GM19351 (cell line): ENCODE results near the gene TGM3.
"Not testable (repeated sequence)": the region's sequence is repeated elsewhere in the genome, so short reads cannot be mapped to it uniquely, and the experiment has no call there.

Experiments used
- ATAC-seq: cut with Tn5 transposase; IDR thresholded peaks from one replicate; pipeline ENCODE4 v1.9.1; 2021; ENCODE audit warnings: mild to moderate bottlenecking, moderate library complexity; ENCODE audit not compliant: unreplicated experiment

Gene TGM3, protein sequence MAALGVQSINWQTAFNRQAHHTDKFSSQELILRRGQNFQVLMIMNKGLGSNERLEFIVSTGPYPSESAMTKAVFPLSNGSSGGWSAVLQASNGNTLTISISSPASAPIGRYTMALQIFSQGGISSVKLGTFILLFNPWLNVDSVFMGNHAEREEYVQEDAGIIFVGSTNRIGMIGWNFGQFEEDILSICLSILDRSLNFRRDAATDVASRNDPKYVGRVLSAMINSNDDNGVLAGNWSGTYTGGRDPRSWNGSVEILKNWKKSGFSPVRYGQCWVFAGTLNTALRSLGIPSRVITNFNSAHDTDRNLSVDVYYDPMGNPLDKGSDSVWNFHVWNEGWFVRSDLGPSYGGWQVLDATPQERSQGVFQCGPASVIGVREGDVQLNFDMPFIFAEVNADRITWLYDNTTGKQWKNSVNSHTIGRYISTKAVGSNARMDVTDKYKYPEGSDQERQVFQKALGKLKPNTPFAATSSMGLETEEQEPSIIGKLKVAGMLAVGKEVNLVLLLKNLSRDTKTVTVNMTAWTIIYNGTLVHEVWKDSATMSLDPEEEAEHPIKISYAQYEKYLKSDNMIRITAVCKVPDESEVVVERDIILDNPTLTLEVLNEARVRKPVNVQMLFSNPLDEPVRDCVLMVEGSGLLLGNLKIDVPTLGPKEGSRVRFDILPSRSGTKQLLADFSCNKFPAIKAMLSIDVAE

DNA sequence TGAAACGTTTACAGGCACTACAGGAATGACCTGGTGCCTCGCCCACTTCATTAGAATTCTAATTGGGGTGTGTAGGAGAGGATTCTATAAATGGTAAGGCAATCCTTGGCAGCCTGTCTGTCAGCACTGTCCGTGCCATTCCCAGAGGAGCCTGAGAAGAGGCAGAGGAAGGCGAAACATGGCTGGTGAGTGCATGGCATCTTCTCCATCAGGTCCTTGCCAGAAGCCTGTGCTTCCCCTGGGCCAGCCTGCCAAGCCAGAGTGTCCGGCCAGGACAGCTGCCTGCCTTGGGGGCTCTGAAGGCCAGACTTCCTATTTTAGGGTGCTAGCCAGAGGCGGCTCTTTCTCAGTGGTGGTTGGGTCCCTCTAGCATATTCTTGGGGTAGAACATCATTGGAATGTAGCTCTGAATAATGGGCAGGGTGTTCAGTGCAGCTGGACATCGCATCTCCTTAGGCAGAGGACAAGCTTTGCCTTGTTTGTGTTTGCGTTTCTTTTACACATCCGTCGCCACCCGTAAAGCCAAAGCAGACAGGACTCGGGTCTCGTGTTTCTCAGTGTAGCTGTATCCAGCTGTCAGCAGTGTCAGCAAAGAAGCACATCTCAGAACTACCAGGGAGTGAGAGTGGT lies at the start of gene TGM3:
Gene TGM3, plus strand, starts transcription at position 116 of the 630 bp plus-strand sequence. Its CDS starts 63 bp downstream, at position 179.
- ATAC-seq = no peak

DNA sequence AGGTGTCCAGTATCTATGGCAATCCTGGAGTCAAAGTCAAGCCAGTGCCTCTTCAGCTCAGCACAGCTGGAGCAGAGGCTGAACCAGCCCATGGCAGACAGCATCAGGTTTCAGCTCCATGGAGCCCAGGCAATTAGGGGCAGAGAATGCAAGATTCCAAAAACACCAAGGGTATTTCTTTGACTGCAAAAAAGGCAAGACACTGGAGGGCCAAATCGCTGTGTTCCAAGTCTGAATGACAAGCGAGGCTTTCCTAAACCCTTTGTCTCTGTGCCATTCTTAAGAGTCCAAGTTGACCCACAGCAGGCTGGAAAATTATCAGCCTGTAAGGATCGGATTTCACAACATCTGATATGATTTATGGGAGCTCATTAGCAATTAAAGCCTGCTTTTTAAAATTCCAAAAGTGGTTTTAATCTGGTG lies 49.7 kb upstream of the TGM3 start:
- ATAC-seq = no peak

DNA sequence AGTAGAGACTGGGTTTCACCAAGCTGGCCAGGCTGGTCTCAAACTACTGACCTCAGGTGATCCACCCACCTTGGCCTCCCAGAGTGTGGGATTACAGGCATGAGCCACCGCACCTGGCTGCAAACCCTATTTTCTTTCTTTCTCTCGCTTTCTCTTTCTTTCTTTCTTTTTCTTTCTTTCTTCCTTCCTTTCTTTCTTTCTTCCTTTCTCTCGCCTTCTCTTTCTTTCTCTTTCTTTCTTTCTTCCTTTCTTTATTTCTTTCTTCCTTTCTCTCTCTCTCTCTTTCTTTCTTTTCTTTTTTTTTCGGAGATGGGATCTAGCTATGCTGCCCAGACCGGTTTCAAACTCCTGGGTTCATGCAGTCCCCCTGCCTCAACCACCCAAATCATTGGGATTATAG lies 47.0 kb upstream of the TGM3 start:
- ATAC-seq = no peak

DNA sequence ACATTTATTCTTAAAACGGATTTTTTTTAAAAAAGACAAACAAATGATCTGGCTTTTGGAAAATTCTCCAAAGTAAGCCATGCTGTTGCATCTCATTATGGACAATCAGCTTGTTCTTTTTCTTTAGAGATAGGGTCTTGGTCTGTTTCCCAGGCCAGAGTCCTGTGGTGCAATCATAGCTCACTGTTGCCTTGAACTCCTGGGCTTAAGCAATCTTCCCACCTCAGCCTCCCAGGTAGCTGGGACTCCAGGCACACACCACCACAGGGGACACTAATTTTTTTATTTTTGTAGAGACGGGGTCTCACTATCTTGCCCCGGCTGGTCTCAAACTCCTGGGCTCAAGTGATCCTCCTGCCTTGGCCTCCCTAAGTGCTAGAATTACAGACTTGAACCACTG lies 45.9 kb upstream of the TGM3 start:
- no peak for ATAC-seq

DNA sequence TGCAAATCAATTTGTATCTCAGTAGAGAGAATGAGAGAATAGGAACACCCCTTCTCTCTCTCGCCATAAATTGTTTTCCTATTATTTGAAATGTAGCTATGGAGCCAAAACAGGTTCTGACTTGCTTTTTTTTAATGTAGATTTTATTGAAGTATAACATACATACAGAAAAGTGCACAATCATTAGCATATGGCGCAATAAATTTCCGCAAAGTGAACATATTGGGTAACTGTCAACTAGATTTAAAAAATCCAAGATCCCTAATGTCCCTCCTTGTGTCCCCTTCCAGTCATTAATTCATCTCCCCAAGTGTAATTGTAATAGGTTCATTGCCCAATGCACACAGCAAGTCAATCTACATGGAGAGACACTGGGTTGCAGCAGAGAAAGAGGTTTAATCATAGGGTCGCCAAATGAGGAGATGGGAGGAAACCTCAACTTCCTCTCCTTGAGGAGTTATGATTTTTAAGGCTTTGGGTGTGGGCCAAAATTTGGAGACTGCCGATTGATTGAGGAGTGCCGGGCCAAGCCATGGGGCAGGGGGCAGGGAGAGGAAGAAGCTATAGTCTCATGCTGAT lies 43.3 kb upstream of the TGM3 start:
- ATAC-seq = no peak

DNA sequence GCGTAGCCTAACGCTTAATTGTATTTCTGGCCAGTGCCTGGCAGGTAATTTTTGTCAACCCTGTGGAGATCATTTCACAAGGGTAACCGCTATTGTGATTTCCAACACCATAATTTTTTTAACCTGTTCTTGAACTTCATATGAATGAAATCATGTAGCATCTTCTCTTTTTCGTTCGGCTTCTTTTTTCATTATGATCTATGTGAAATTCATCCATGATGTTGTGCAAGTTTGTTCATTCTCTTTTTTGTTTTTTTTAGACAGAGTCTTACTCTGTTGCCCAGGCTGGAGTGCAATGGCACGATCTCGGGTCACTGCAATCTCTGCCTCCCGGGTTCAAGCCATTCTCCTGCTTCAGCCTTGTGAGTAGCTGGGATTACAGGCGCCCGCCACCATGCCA lies 42.5 kb upstream of the TGM3 start:
- no peak for ATAC-seq

DNA sequence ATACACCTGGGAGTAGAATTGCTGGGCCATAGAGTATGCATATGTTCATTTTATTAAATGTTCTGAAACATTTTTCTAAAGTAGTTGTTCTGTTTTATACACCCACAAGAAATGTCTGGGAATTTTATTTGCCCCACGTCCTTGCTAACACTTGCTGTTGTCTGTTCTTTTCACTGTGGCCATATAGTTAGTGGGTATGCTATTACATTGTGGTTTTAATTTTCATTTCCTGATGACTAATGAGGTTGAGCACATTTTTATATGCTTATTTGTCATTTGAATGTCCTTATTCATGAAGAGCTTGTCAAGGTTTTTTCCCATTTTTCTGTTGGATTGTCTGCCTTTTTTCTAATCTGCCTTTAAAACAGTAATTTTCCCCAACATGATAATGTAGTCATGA lies 41.5 kb upstream of the TGM3 start:
- ATAC-seq = no peak

DNA sequence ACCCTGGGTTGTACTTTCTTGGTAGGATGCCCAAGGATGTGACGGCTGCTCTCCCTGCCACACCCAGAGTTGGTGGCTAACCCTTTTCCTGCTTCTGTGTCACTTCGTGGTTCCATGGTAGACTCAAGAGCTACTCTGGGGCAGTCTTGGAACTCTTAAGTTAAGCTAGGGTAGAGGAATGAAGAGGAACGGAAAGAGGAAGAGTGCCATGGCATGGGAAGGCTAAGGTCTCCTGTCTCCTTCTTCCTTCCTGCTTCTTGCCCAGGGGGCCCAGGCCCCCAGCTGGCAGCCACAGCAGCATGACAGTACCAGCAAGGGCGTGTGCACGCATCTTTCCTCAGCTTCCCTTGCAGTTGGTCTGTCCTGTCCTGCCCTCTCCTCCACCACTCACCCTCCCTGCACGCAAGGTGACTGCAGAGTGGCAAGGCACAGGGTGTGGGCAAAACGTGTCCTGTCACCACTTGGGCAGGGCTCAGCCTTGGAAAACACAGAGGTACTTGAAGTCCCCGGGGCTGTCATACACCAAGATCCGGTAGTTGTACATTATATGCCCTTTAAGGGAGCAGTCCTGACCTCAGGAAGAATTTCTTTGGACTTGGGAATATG lies 39.8 kb upstream of the TGM3 start:
- no peak for ATAC-seq

DNA sequence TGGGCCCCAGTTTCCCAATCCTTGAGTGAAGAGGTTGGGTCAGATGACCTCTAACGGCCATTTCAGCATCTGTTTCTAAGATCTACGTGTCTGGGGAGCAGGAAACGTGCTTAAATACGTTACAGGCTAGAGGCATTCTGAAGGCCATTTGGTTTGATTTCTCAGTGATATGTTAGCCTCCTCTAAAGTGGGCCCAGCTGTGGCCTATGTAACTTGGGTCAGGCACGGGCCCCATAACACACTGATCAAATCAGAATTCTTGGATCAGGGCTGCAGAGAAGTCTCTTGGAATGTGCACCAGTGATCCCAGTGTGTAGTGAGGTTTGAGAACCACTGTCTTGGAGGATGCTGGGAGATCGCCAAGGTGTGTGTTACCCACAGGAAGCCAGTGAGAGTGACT lies 36.1 kb upstream of the TGM3 start:
- no peak for ATAC-seq

DNA sequence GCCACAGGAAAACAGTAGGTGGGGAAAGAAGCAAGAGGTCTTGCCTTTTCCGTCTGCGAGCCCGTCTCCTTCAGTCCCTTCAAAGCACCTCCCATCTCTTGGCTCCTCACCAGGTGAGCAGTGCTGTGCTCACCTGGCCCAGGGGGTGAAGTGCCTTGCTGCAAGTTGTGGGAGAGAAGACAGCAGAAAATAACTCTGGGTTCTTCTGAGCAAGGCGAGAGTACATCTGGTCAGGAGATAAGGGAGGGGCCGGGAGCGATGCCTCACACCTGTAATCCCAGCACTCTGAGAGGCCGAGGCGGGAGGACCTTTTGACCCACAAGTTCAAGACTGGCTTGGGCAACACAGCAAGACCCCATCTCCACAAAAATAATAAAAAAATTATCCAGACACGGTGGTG lies 35.6 kb upstream of the TGM3 start:
- no peak for ATAC-seq

DNA sequence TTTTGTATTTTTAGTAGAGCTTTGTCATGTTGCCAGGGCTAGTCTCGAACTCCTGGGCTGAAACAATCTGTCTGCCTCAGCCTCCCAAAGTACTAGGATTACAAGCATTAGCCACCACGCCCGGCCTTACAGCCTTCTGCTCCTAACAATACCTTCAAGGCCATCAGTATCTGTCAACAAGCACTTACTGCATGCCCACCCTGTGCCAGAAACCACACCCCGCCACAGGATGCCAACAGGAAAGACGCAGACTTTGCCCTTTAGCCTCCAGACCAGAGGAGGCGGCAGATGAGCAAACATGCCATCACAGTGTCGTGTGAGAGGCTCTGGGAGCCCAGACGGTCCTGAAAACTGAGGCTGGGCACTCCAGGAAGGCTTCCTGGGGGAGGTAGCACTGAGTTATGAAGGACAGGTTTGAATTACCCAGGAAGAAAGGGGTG lies 34.7 kb upstream of the TGM3 start:
- ATAC-seq = no peak

DNA sequence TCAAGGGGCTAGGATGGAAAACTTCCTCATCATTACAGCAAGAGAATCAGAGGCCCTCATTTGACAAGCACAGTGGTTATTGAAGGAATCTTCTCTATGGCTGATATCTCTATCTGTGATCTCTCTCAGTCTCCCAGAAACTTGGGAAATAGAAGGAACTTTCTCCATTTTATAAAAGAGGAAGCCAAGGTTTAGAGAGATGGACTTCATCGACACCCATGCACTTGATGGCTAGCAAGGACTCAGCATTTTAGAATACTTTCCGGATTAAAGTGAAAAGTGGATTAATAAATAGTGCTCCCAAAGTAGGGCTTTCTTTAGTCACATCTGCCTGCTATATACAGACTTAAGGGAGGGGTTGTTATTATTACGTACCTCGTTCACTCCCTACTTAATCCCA lies 34.2 kb upstream of the TGM3 start:
- no peak for ATAC-seq

DNA sequence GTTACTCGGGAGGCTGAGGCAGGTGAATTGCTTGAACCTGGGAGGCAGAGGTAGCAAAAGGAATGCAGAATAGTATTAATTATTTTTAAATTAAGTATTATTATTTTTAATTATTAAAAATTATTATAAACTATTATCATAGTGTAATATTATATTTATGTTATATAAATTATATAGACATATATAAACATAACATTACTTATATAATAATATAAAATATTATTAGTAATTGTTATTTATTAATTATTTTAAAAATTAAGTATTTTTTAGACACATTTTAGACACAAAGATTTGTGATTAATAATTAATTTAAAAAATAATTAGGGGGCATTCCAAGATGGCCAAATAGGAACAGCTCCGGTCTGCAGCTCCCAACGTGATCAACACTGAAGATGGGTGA lies 31.7 kb upstream of the TGM3 start:
- no peak for ATAC-seq

DNA sequence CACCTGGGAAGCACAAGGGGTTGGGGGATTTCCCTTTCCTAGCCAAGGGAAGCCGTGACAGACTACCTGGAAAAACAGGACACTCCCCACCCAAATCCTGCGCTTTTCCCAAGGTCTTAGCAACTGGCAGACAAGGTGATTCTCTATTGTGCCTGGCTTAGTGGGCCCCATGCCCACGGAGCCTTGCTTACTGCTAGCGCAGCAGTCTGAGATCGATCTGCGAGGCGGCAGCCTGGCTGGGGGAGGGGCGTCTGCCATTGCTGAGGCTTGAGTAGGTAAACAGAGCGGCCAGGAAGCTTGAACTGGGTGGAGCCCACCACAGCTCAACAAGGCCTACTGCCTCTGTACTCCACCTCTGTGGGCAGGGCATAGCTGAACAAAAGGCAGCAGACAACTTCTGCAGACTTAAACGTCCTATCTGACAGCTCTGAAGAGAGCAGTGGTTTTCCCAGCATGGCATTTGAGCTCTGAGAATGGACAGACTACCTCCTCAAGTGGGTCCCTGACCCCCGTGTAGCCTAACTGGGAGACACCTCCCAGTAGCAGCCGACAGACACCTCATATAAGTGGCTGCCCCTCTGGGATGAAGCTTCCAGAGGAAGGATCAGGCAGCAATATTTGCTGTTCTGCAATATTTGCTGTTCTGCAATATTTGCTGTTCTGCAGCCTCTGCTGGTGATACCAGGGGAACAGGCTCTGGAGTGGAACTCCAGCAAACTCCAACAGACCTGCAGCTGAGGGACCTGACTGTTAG lies 31.0 kb upstream of the TGM3 start:
- ATAC-seq = not testable (repeated sequence)

DNA sequence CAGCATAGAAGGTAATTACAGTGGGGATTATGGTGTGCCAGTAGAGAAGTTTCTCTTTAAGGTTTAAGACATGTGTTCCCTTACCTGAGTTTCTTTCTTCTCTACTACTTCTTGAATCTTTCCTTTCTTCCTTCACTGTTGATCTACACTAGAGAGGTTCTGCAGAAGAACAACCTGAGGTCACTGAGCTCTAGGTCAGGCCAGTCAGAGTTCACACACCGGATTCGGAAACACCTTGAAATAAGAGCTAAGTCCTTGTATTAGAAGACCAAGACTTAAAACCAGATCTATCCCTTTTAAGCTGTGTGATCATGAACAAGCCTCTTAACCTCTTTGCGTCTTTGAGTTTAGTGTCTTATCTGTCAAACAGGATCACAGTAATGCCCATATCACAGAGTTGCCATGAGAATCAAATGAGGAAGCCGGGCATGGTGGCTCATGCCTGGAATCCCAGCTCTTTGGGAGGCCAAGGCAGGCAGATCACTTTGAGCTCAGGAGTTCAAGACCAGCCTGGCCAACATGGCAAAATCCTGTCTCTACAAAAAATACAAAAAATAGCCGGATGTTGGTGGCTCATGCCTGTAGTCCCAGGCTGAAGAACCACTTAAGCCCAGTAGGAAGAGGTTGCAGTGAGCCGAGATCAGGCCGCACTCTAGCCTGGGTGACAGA lies 22.0 kb upstream of the TGM3 start:
- ATAC-seq = no peak

DNA sequence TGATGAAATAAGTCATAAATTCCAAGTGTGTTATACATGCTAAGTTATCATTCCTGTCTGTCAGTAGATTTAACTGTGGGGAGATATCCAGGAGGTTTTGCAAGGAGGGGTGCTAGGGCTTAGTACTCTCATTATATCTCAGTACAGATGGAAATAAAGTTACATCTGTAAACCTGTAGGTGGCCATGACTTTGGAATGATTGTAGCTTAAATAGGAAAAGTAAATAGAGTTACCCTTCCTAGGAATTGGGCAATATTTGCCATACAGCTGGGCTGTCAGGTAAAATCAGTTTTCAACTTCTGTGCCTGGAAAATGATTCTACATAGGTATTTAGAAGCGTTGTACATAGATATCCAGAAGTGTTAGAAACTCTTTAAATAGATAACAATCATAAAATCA lies 19.8 kb upstream of the TGM3 start:
- ATAC-seq = no peak

DNA sequence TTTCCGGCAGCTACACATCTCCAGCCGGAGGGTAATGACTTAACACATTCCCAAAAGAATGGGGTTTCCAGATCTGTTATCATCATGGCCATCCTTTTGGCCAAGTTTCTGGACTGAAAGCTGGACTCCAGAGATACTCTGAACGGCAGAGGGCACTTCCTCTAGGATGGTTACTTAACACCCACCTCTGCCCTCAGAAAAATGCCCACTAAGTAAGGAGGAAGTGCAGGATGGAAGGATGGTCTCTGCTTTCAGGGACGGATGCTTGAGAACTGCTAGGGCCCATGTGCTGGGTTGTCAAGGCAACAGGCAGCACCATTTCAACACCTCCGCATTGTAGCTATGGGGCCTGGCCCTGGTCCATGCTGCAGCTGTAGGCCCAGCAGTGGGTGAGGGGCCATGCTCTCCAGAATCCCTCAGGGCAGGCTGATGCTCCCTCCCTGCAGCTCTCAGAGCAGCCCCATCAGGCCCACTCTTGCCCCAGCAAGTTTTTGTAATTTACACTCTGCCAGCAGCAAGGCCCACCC lies 16.5 kb upstream of the TGM3 start:
- ATAC-seq = no peak

DNA sequence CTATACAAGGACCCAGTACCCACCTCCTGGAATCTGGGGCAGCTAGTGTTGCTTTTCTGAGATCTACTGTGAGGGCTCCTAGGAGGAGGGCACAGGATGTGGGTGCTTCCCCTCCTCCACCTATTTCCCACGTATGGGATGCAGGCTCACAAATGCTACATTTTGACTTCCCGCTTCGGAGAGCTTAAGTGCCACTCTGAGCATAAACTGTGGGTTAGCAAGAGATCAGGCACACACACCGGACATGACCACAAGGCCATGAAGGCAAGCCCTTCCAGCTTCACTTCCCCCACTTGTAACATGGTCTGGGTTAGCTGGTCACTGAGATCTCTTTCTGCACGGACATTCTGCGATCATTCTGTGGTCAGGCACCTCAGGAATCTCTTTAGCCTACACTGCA lies 15.7 kb upstream of the TGM3 start:
- ATAC-seq = no peak

DNA sequence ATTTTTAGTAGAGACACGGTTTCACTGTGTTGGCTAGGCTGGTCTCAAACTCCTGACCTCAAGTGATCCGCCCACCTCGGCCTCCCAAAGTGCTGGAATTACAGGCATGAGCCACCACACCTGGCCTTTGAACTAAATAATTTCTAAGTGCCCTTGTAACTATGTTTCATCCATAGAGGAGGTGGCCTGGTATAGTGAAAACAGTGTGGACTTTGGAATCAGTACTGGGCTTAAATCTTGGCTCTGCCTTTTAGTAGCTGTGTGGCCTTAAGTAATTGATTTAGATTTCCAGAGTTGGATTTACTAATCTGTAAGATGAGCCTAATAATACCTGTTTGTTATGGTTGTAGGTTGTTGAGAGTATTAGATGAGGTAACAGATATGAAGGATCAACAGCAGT lies 14.2 kb upstream of the TGM3 start:
- no peak for ATAC-seq

DNA sequence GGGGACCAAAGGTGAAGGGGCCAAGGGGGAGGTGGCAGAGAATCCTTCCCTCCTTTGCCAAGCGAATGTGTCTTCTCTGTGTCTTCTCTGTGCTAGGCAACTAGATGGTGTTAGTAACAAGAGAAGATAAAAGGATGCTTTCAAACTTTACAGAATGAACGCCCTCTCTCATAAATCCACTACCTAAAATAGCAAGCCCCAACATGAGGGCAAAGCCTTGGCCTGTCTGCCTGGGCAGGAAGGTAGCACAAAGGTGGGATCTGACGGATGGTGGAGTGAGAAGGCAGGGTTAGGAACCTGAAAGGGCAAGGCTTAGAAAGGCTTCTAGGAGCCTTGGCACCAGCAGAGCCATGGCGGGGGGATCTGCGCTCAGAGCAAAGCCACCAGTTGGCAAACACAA lies 13.6 kb upstream of the TGM3 start:
- no peak for ATAC-seq
